NCI-H82 treated with DMSO at 0.1 percent for 48 hours (cell line): ENCODE measurements around the gene SOX15.

Source experiments
- DNase-seq: peaks from one replicate; lab custom pipeline; 2025; ENCODE audit not compliant: unreplicated experiment; lab: John Stamatoyannopoulos, UW

SOX15 gene

DNA sequence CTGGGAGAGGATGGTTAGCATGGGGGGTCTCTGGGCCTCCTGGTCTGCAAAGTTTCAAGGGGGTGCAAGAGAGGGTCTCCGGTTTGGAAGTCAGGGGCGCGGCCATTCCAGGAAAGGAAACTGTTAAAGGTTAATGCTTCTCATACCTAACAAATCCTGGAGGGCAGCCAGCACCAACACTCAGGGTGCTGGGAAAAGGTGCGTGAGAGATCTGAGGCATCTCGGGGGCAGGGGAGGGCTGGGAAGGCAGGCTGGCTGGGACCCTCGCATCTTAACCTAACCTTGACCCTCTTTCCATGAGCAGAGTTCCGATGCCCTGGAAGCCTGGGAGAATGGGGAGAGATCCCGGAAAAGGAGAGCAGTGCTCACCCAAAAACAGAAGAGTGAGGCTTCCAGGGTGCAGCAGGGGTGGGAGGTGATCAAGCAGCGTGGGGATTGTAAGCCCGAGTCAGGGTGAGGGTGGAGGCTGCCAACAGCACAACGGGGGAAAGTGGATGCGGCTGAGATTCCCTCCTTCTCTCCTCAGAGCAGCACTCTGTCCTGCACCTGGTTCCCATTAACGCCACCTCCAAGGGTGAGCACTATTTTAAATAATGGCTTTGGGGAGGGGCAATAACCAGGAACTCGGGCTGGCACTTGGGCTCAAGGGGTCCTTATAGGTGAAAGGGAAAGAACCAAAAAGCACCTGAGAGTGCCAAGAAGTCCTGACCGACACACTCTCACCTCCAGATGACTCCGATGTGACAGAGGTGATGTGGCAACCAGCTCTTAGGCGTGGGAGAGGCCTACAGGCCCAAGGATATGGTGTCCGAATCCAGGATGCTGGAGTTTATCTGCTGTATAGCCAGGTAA lies 30.3 kb downstream of the SOX15 start:
- no peak for DNase-seq

DNA sequence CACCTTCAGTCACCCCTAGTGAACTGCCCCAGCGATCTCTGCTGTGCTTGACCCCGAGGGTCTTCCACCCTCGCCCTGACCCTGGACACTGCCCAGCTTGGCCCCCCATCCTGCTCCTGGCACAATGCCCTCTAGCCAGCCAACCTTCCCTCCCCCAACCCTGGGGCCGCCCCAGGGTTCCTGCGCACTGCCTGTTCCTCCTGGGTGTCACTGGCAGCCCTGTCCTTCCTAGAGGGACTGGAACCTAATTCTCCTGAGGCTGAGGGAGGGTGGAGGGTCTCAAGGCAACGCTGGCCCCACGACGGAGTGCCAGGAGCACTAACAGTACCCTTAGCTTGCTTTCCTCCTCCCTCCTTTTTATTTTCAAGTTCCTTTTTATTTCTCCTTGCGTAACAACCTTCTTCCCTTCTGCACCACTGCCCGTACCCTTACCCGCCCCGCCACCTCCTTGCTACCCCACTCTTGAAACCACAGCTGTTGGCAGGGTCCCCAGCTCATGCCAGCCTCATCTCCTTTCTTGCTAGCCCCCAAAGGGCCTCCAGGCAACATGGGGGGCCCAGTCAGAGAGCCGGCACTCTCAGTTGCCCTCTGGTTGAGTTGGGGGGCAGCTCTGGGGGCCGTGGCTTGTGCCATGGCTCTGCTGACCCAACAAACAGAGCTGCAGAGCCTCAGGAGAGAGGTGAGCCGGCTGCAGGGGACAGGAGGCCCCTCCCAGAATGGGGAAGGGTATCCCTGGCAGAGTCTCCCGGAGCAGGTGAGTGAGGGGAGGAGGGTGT lies 31.2 kb downstream of the SOX15 start, which contains the start of gene TNFSF13:
TSS of gene TNFSF13 (plus strand) at position 207 of the 776 bp plus-strand sequence. CDS start at position 497, 290 bp downstream.
- DNase-seq = no peak

DNA sequence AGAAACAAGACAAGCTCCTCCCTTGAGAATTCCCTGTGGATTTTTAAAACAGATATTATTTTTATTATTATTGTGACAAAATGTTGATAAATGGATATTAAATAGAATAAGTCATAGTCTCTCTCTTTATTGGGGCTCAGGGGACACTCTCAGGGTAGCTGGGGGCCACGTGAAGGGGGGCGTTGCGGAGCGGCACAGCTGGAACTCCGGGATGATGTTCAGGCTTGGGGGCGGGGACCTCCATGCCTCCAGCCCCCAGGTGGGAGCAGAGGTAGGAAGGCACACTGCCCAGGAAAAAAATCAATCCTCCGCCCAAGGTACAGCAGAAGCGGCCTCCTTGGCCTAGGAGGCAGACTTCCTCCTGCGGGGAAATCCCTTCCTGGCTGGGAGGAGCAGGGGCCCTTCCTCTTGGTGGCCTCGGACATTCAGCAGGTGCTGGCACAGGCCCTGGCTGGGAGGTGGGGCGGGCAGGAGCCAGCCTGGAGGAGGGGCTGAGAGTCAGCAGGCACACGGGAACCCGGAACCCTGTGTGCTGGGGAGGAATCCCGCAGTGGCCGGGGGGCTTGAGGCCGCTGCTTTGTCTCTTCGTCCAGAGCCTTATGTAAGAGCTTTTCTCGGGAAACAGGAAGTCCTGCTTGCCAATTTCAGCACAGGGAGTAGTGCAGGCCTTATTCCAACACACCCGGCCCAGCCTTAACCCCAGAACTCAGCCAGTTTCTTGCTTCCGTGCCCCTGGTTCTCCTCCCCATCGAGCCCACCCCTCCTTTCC lies 31.9 kb downstream of the SOX15 start:
- no peak for DNase-seq

DNA sequence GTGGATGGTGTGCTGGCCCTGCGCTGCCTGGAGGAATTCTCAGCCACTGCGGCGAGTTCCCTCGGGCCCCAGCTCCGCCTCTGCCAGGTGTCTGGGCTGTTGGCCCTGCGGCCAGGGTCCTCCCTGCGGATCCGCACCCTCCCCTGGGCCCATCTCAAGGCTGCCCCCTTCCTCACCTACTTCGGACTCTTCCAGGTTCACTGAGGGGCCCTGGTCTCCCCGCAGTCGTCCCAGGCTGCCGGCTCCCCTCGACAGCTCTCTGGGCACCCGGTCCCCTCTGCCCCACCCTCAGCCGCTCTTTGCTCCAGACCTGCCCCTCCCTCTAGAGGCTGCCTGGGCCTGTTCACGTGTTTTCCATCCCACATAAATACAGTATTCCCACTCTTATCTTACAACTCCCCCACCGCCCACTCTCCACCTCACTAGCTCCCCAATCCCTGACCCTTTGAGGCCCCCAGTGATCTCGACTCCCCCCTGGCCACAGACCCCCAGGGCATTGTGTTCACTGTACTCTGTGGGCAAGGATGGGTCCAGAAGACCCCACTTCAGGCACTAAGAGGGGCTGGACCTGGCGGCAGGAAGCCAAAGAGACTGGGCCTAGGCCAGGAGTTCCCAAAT lies 32.6 kb downstream of the SOX15 start:
- DNase-seq = no peak

DNA sequence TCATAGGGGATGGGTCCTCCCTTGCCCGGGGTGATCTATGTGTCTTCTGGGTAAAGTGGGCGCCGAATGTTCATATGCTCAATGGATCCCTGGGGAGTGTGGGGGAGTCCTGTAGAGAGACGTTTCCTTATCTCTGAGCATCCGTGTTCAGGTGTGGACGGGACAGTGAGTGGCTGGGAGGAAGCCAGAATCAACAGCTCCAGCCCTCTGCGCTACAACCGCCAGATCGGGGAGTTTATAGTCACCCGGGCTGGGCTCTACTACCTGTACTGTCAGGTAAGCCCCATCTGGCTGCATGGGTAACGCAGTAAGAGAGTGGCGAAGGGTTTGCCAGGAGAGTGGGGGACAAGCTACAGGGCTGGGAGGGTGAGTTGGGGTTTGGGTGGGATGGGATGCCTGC lies 33.3 kb downstream of the SOX15 start:
- no peak for DNase-seq

DNA sequence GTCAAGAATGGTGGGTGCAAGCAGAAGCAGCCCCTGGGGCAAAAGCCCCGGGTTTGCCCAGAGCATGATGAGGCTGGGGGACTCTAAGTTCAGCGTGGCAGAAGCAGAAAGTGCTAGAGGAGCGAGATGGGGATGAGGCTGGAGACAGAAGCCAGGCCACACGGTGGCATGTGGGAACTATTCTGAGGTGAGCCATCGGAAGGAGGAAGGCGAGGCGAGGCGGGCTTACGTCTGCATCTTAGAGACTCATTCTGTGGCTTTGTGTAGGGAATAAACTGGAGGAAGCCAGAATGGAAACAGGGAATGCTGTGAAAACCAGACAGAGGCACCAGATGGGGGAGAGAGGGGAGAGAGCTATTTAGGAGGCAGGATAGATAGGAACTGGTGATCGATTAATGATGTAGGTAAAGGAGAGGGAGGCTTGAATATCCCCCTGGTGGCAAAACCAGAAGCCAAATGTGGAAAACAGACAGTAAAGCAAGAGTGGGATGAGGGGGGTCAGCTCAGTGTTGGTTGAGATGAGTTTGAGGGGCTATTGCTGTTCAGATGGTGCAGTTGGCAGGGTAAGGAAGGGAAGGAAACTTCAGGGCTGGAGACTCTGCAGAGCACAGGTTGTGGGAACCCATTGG lies 34.5 kb downstream of the SOX15 start:
- no peak for DNase-seq

DNA sequence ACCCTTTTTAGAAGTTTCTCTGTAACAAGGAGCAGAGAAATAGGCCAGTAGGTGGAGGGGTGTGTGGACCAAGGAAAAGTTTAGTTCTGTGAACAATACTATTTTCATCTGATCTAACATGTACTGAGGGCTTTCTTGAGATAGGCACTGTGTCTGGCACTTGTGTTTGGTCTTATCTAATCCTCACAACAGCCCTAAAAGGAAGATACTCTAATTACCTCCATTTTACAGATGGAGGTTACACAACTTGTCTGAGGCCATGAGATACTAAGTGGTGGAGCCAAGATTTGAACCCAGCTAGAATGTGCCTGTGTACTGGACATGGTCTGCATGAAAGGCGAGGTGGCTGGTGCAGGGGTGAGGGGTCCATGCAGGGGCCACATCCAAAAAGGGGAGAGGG lies 36.5 kb downstream of the SOX15 start:
- DNase-seq = no peak

DNA sequence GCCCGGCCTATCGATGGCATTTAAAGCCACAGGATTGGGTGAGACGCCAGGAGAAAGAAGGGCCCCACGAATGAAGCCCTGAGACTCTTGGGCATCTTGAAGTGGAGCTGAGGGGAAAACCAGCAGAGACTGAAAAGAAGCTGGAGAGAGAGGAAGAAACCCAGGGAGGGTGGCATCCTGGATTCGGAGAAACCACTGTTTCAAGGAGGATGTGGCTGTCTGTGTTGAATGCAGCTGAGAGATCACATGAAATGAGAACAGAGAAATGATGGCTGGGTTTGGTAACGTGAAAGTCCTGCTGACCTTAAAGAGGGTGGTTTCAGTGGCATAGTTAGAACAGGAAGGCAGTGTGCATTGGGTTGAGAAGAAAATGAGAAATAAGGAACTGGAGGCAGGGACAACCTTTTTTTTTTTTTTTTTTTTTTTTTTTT lies 37.3 kb downstream of the SOX15 start:
- DNase-seq = no peak

DNA sequence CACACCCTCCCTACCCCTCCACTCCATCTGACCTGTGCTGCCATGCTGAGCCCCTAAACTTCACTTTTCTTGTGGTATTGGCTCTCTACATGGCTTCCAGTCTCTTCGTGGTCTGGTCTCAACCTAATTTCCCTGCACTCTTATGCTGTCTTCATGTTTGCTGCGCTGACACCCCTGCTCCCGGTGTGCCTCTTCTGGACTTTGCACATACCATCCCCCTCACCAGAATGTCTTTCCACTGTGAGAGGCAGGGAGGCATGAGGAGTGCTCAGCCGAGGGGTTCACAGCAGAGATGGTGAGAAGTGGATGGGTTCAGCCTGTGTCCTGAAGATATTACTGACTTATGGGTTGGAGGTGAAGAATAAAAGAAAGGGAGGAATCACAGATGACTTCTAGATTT lies 38.5 kb downstream of the SOX15 start:
- no peak for DNase-seq

DNA sequence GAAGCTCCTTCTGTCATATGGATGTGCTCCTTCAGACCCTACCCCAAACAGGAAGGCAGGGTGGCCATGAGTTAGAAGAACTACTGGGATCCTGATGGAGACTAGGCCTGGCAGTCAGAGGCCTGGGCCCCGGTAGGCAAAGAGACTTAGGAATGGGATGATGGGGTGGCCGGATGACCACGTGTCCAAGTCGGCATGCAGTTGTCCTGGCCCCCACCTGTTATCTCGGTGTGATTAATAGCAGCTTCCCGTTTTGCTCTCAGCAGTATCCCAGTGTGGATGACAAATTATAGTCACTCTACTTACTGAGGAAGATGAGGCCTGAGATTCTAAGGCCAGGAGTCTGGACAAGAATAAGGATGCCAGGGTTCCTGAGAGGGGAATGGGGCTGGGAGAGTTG lies 39.5 kb downstream of the SOX15 start:
- no peak for DNase-seq

DNA sequence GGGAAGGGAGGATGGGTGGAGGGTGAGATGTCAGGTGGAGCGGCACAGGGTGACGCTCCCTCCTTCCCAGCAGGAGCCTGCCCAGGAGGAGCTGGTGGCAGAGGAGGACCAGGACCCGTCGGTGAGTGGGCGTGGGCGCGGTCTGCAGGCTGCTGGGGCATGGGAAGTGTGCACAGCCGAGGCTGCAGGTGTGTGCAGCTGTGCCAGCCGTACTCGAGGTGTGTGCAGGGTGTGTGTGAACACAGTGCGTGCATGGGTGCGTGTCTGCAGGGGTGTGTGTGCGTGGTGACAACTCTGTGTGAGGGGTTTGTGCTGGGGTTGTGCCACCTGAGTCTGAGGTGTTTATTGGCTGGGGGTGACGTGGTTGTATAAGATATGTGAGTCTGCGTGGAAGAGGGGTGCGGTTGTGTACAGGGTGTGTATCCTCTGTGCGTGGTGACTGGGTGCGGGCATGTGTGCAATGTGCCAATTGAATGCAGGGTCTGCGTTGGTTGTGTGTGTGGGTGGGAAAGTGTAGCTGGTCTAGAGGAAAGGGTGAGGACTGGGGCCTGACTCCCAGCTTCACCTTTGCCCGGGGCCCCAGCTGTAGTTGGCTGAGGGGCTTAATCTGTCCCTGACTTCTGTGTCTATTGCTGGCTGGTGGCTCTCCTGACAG lies 40.4 kb downstream of the SOX15 start:
- no peak for DNase-seq

DNA sequence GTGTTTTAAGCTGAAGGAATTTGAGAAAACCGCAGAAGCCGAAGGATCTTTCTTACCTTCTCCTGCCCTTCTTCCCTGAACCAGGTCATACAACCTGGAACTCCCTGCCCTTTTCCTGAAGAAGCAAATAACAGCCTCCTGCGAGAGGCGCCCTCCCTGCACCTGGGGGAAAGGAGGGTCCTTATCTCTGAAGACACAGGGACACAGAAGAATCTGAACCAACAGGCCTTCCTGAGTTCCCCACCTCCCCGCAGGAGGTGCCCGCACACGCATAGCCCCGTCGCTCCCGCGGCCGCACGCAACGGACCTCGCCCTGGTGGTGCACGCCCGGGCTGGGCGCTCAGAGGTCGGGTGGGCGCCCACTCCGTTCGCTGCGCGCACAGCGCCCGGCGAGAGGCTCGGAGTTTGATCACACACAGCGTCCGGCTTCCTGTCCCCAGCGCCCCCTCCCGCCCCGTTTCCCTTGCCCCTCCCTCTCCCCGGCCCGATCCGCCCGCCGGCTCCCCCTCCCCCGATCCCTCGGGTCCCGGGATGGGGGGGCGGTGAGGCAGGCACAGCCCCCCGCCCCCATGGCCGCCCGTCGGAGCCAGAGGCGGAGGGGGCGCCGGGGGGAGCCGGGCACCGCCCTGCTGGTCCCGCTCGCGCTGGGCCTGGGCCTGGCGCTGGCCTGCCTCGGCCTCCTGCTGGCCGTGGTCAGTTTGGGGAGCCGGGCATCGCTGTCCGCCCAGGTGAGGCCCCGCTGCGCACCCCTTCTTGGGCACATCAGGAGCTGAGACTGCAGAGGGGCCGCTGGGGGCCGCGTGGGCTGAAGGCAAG lies 41.1 kb downstream of the SOX15 start, which contains the start of gene TNFSF12:
TSS of gene TNFSF12 (plus strand) at position 474 of the 816 bp plus-strand sequence. CDS start at position 570, 96 bp downstream.
- DNase-seq = no peak

DNA sequence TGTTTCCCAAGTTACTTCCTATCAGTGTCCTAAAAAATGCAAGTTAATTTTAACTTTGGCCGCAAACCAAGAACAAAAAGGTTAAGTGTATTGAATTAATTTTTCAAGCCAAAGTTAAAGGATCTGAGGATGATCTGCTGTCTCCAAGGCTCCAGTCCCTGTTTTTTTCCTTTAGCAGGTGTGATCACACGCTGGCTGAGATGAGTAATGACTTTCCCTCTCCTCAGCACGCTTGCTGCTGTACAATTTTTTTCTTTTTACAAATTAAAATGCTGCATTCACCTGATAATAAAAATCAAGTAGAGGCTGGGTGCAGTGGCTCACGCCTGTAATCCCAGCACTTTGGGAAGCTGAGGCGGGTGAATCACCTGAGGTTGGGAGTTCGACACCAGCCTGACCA lies 45.0 kb downstream of the SOX15 start:
- no peak for DNase-seq

DNA sequence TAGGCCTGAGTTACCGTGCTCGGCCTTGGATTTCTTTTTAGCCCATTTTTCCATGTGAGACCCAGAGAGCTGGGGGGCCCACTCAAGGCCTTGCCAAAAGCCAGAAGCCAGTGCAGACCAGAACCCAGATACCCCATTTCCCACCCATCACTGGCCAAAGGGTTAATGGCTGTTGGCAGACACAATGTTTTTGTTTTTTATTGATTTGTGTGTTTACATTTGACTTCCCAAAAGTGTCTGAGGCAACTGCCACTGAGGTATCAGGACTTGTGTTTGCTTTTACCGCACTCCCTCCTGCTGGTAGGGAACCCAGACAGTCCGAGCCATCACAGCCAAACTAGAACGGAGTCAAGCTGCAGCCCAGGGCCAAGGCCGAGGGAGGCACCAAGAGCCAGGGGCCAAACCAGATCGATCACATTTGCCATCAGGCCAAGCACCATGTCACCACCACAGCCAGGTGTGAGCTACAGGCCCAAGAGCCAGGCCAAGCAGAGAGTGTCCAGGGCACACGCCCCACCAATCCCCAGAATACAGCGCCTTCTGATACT lies 48.7 kb downstream of the SOX15 start:
- no peak for DNase-seq

DNA sequence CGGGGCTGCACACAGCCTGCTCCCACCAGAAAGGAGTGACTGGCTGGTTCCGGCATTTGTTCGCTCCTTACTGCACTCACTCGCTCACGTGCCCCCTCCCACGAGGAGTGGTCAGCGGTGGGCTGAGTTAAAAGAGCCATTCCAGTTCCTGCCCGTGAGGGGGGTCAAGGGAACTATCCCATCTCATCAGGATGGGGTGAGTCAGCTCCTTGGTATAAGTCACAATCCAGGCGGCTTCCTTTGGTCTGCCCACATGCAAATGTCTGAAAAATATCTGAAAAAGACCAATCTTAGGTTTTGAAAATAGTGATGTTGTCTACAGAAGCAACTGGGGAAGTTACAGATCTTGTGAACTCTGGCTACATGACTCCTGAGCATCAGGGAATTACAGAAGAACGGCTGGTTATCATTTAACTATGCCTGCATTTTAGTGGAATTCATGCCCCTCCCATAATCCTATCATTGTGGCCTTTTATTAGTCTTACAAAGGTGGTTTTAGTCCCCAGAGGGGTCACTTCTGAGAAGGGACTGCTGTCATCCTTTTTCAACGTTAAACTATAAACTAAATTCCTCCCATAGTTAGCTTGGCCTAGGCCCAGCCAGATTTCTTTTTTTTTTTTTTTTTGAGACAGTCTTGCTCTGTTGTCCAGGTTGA lies 50.9 kb downstream of the SOX15 start:
- no peak for DNase-seq
